Heart left ventricle (tissue), 16 donors: ENCODE results near the gene ATP9B. TPM values are rescaled to one million over a fixed set of nuclear protein-coding genes. Genes with fewer than 3 reads are reported as not detected.

Source experiments
- ATAC-seq, 4 donors: fragments of 200-7000 bp; cut with Tn5 transposase; one replicate each; pipeline ENCODE4 v1.9.1; 2020 to 2022; ENCODE audit warnings: moderate library complexity in 4 of 4, mild to moderate bottlenecking in 3 of 4, moderate number of reproducible peaks in 1 of 4
- DNase-seq, 5 donors: peaks; one replicate each; pipeline ENCODE4 v3.0.0-alpha.2; 2020
- H3K27ac ChIP-seq, 12 donors: fragments of 200-600 bp; sonication (generic) in 4 of 12; one replicate each; pipeline versions ENCODE4 v1.5.0 to v1.8.0; 2016 to 2022; ENCODE audit warnings: mild to moderate bottlenecking in 2 of 12
- H3K27me3 ChIP-seq, 9 donors: fragments of 200-600 bp; sonication (generic) in 2 of 9; one replicate each; pipeline versions ENCODE4 v1.5.1 to v1.8.0; 2016 to 2022; ENCODE audit warnings: mild to moderate bottlenecking in 3 of 9
- H3K36me3 ChIP-seq, 9 donors: fragments of 200-600 bp; sonication (generic) in 2 of 9; one replicate each; pipeline versions ENCODE4 v1.5.0 to v1.8.0; 2018 to 2022; ENCODE audit warnings: mild to moderate bottlenecking in 2 of 9
- H3K4me1 ChIP-seq, 12 donors: fragments of 200-600 bp; sonication (generic) in 4 of 12; one replicate each; pipeline versions ENCODE4 v1.5.0 to v1.8.0; 2016 to 2022; ENCODE audit warnings: mild to moderate bottlenecking in 3 of 12
- H3K4me3 ChIP-seq, 12 donors: fragments of 200-600 bp; sonication (generic) in 4 of 12; one replicate each; pipeline versions ENCODE4 v1.5.0 to v1.8.0; 2017 to 2022; ENCODE audit warnings: mild to moderate bottlenecking in 9 of 12, moderate library complexity in 4 of 12
- H3K9me3 ChIP-seq, 12 donors: fragments of 200-600 bp; sonication (generic) in 4 of 12; one replicate each; pipeline versions ENCODE4 v1.5.0 to v1.8.0; 2016 to 2022; ENCODE audit warnings: mild to moderate bottlenecking in 1 of 12
- POLR2A ChIP-seq, 2 donors: fragments of 450-650 bp; IDR thresholded peaks; one replicate each; pipeline ENCODE4 v1.6.1; 2017; ENCODE audit warnings: antibody characterized with exemption in 2 of 2, mild to moderate bottlenecking in 2 of 2, moderate library complexity in 2 of 2
- WGBS, 4 donors: extraction: QIAGEN DNeasy Blood & Tissue Kit in 2 of 4; methylation state at CpG; one replicate each; pipeline versions ENCODE4 v1.1.5 to v1.1.7; 2013 to 2018; 5-methylcytosine and 5-hydroxymethylcytosine counted together
- intact Hi-C, 10 donors: fragments of 100-400 bp; cut with DNase I; formaldehyde crosslinking; loops; one replicate each; pipeline versions ENCODE4 v1.11.1 to v1.14.2; 2022
- polyA plus RNA-seq, 2 donors: library from polyadenylated mRNA; stranded (reverse); fragments of 200-250 nt; gene quantifications; one replicate each; pipeline ENCODE4 v1.2.3, GENCODE V29; 2013
- total RNA-seq, 9 donors: library from RNA; depleted of rRNA in 2 of 9; stranded (reverse); fragments of >200 nt in 2 of 9; fragmentation: NEBNext Ultra II Directional in 3 of 9; extraction: Animal tissue kit (Norgen Biotek cat#: 25700) in 3 of 9; gene quantifications; one replicate each; pipeline versions ENCODE4 v1.1.0 to v1.2.4, GENCODE V29; 2016 to 2023
- TF ChIP-seq, protein P1 (sequence below), 12 donors: fragments of 200-600 bp; sonication (generic) in 4 of 12; IDR thresholded peaks; one replicate each; pipeline versions ENCODE4 v1.5.0 to v1.8.0; 2018 to 2022; ENCODE audit warnings: antibody characterized with exemption in 12 of 12, mild to moderate bottlenecking in 5 of 12
- donor health status: ischemic (EF 13 %, LVEDD 7.1; RV severe dilation, severe dysfunction).
- donor health status: healthy with polysubstance abuse.
- donor health status: DM: no; HTN: yes; CAD: no.
- donor health status: DM: no; HTN: no; CAD: no.
- donor health status: ischemic (EF 25% LVEDD 6.9; RV normal size, moderate dysfunction).
- donor health status: ischemic (EF 25% LVEDD 5.7; RV mildly dilated, moderate dysfunction).
- donor health status: healthy.
- donor health status: DM: yes; HTN: yes; CAD: no.
- donor health status: ischemic (EF 35%, LVEDD 5.7; RV mildly dilated, moderate dysfunction).
- donor health status: nonischemic (EF 11% LVEDD 7.7; RV severe dilation, severe dysfunction).
- donor health status: DM: yes; HTN: yes; CAD: no.
- donor health status: PGD.
- donor health status: ischemic (EF 29% LVEDD 5.4; RV normal size, mild dysfunction).
- donor health status: nonischemic (EF 23%, LVEDD 6.1; RV moderate dilation, normal function).

Gene ATP9B
- total and polyA plus RNA-seq, 11 donors = 7.4 to 23.9 (median 12.8) TPM

DNA sequence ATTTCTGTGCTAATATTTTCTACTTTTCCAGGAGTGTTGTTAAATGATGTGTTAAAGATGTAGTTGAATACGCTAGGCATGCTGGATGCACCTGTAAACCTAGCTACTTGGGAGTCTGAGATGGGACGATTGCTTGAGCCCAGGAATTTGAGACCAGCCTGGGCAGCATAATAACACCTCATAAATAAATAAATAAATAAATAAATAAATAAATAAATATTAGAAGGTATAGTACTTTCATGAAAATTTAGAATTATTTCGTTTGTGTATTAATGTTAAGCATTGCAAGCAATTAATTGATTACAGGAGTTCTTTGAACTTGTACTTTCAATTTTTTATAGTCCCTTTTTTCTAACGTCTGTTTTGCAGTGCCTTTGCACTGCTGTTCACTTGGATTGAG, 137.2 kb downstream of the ATP9B start:
- Histone ChIP-seq H3K36me3 (peaks cover 0 to 25% (median 13%) of the 10 kb centered on the region in 9 donors), H3K4me3 (no peak overlapping the region), H3K27me3 (no peaks in the 10 kb centered on the region), H3K4me1 (peaks cover 0 to 3% (median 0%) of the 10 kb centered on the region in 12 donors), H3K9me3 (no peaks in the 10 kb centered on the region), H3K27ac (no peak overlapping the region)
- DNase-seq (no peak), ATAC-seq (no peak)
- TF ChIP-seq POLR2A (IDR thresholded peaks at IDR 0.05) = no peak
- TF ChIP-seq, protein P1, sequence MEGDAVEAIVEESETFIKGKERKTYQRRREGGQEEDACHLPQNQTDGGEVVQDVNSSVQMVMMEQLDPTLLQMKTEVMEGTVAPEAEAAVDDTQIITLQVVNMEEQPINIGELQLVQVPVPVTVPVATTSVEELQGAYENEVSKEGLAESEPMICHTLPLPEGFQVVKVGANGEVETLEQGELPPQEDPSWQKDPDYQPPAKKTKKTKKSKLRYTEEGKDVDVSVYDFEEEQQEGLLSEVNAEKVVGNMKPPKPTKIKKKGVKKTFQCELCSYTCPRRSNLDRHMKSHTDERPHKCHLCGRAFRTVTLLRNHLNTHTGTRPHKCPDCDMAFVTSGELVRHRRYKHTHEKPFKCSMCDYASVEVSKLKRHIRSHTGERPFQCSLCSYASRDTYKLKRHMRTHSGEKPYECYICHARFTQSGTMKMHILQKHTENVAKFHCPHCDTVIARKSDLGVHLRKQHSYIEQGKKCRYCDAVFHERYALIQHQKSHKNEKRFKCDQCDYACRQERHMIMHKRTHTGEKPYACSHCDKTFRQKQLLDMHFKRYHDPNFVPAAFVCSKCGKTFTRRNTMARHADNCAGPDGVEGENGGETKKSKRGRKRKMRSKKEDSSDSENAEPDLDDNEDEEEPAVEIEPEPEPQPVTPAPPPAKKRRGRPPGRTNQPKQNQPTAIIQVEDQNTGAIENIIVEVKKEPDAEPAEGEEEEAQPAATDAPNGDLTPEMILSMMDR (IDR thresholded peaks at IDR 0.05) = no peak
- WGBS, 4 donors = 94 to 98% (median 95%) methylated on average over 4 of the region's 4 CpGs
- intact Hi-C loops = loop anchor here in 1 of 10 donors (10.0 kb wide), 2 partner anchors 62 to 132 kb away; no protein-coding TSS in a partner anchor

DNA sequence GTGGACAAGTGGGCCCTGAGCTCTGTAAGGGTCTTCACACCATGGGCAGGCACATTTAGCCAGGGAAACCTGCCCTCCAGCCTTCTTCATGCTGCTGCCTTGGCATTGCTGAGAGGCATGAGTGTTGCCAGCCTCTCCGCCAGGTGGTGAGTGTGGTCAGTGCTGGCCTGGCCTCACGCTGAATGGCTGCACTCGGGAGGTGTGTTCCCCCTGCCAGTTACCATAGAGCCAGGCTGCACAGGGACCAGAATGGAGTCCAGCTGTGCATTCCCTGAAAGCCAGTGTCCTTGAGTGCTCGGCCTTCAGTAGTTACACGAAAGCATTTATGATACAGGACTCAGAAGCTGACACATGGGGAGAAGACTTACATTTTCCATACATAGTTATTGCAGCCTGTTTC, 139.7 kb downstream of the ATP9B start:
- no peaks in the 10 kb centered on the region for H3K27me3 ChIP-seq
- no peak overlapping the region for H3K4me3 ChIP-seq
- intact Hi-C loops = loop anchor here in 1 of 10 donors (10.0 kb wide), 2 partner anchors 64 to 134 kb away; no protein-coding TSS in a partner anchor
- H3K9me3 ChIP-seq = no peaks in the 10 kb centered on the region
- peak; percentile 92 to 97 (median 94) for ATAC-seq
- WGBS, 4 donors = 46 to 65% (median 57%) methylated on average over 5 of the region's 5 CpGs
- no peak for TF ChIP-seq POLR2A (IDR thresholded peaks at IDR 0.05)
- TF ChIP-seq, protein P1 (IDR thresholded peaks at IDR 0.05) = peak in 2 of 12 donors; percentile 13 to 14
- H3K36me3 ChIP-seq = peaks cover 0 to 25% (median 13%) of the 10 kb centered on the region in 9 donors
- DNase-seq = peak; percentile 16 to 74 (median 48)
- H3K27ac ChIP-seq = no peak overlapping the region
- H3K4me1 ChIP-seq = peaks cover 0 to 3% (median 0%) of the 10 kb centered on the region in 12 donors

DNA sequence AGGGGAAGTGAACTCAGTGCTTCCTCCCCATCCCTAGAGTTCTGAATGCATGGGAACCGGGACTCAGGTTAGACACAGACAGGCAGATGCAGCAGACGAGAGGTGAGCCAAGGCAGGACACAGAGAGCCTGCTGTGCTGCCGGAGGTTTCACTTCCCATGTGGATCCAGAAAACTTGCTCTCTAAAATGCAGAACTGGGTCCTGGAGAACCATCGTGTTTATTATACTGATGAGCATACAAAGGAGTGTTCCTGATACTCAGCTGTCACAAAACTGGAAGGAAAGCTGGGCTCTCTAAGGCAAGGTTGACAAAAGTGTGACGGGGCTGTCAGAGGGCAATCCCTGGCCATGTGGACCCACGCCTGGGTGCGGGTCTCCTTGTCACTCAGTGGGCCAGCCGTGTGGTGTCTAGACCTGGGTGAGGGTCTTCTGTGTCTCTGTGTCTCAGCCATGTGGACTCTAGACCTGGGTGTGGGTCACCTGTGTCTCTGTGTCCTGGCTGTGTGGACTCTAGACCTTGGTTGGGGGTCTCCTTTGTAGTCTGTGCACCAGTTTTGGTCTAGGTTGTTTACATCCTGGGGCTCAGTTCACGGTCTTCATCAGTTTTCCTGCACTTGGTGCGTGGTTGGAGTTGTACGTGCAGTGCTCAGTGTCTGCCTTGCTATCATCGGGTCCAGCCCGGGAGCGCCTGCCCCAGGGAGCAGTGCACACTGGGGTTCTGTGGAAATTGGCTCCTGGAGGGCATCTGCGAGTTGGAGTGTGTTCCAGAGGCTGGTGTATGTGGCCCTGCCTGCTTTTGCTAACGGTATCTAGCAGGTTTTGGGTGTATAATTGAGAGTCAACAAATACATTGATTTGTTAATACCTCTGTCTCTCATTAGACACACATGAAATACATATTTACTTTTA, 141.1 kb downstream of the ATP9B start:
- Histone ChIP-seq H3K9me3 (no peaks in the 10 kb centered on the region), H3K27ac (no peak overlapping the region), H3K36me3 (peaks cover 0 to 25% (median 13%) of the 10 kb centered on the region in 9 donors), H3K4me3 (no peak overlapping the region), H3K27me3 (no peaks in the 10 kb centered on the region), H3K4me1 (peaks cover 0 to 3% (median 0%) of the 10 kb centered on the region in 12 donors)
- intact Hi-C loops = no loop called here
- TF ChIP-seq, protein P1 (IDR thresholded peaks at IDR 0.05) = no peak
- no peak for TF ChIP-seq POLR2A (IDR thresholded peaks at IDR 0.05)
- DNase-seq = no peak
- no peak for ATAC-seq
- WGBS, 4 donors = 93 to 96% (median 95%) methylated on average over 16 of the region's 16 CpGs

DNA sequence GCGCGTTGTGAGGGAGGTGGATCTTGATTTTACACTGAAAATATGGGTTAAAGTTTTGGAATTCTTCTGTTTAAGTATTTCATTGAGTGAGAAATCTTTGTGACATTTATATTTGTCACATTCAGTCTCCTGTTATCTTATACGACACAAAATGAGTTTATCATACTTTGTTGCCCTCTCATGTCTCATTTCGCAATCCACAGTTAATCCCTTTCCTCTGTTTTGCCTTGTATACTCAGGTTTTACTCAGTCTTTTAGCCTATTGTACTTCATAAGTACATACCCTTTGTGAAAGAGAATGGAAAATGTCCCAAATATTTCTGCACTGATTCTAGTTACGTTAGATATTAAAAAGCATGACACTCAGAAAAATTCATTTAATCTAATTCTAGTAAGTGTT, 142.7 kb downstream of the ATP9B start:
- H3K36me3 ChIP-seq = peaks cover 0 to 20% (median 9%) of the 10 kb centered on the region in 9 donors
- intact Hi-C loops = no loop called here
- WGBS, 4 donors = 83 to 87% (median 85%) methylated on average over 5 of the region's 5 CpGs

More for the DNA sequence above, 142.7 kb downstream of the ATP9B start:
- DNase-seq = no peak
- no peaks in the 10 kb centered on the region for H3K27me3 ChIP-seq
- TF ChIP-seq, protein P1 (IDR thresholded peaks at IDR 0.05) = no peak
- TF ChIP-seq POLR2A (IDR thresholded peaks at IDR 0.05) = no peak
- H3K9me3 ChIP-seq = no peaks in the 10 kb centered on the region
- no peak overlapping the region for H3K4me3 ChIP-seq
- ATAC-seq = no peak
- H3K4me1 ChIP-seq = peaks cover 0 to 3% (median 0%) of the 10 kb centered on the region in 12 donors
- no peak overlapping the region for H3K27ac ChIP-seq
